ENCODE measurements around the gene LRR1. TPM values are rescaled to one million over a fixed set of nuclear protein-coding genes. Genes with fewer than 3 reads are reported as not detected.

LRR1 gene
- total RNA-seq, 6 experiments from 2014 or later = 3.1 to 5.6 (median 4.3) TPM

GRCh38 chr14:49634547-49635334 is 36.0 kb downstream of the LRR1 start, which contains the start of gene DNAAF2:
DNAAF2 (minus strand) TSS chr14:49635244; CDS start chr14:49635149, 95 bp downstream.
- TF ChIP-seq POLR2A (IDR thresholded peaks at IDR 0.05) (no peak), CTCF (IDR thresholded peaks at IDR 0.05) (peak in 2 of 4 donors; percentile 3 to 14)
- Histone ChIP-seq H3K27ac (peak within 1 kb of the TSS; percentile 91 to 97 (median 95)), H3K4me3 (peak within 1 kb of the TSS; percentile 92 to 97 (median 95)), H3K27me3 (no peaks in the 10 kb centered on the region), H3K9me3 (no peaks in the 10 kb centered on the region), H3K36me3 (peaks cover 0 to 6% (median 2%) of the 10 kb centered on the region in 4 donors), H3K4me1 (peaks cover 0 to 43% (median 1%) of the 10 kb centered on the region in 4 donors)
- DNase-seq (peak; percentile 66 to 74 (median 68)), ATAC-seq (peak; percentile 38 to 59 (median 48))
- 0% methylated on average over 6 of the region's 80 CpGs for WGBS (ENCODE audit: insufficient coverage, low coverage, low lambda C conversion rate, missing lambda C conversion rate)
- intact Hi-C loops (cut with DNase I) = loop anchor here in 1 of 2 donors (10.0 kb wide), 1 partner anchor 130 kb away; the partner anchor contains the start of gene KLHDC2

GRCh38 chr14:49636866-49637265 is 38.1 kb downstream of the LRR1 start:
- no peak for DNase-seq
- intact Hi-C loops (cut with DNase I) = loop anchor here in 1 of 2 donors (10.0 kb wide), 1 partner anchor 128 kb away; the partner anchor contains the start of gene KLHDC2
- Histone ChIP-seq H3K27ac (peak overlapping the region in 1 of 3 donors; percentile 97), H3K4me1 (peaks cover 0 to 48% (median 11%) of the 10 kb centered on the region in 4 donors), H3K36me3 (peaks cover 0 to 6% (median 2%) of the 10 kb centered on the region in 4 donors), H3K4me3 (no peak overlapping the region), H3K9me3 (no peaks in the 10 kb centered on the region), H3K27me3 (no peaks in the 10 kb centered on the region)
- TF ChIP-seq CTCF (IDR thresholded peaks at IDR 0.05) (no peak), POLR2A (IDR thresholded peaks at IDR 0.05) (no peak)
- 86% methylated on average over 1 of the region's 1 CpG for WGBS (ENCODE audit: insufficient coverage, low coverage, low lambda C conversion rate, missing lambda C conversion rate)
- ATAC-seq = no peak

GRCh38 chr14:49637534-49638078 is 38.9 kb downstream of the LRR1 start:
- H3K4me1 ChIP-seq = peaks cover 0 to 47% (median 12%) of the 10 kb centered on the region in 4 donors
- H3K36me3 ChIP-seq = peaks cover 0 to 6% (median 2%) of the 10 kb centered on the region in 4 donors
- no peaks in the 10 kb centered on the region for H3K27me3 ChIP-seq
- H3K4me3 ChIP-seq = no peak overlapping the region
- DNase-seq (no peak), ATAC-seq (no peak)
- no peaks in the 10 kb centered on the region for H3K9me3 ChIP-seq
- WGBS (ENCODE audit: insufficient coverage, low coverage, low lambda C conversion rate, missing lambda C conversion rate) = 93% methylated on average over 3 of the region's 3 CpGs
- H3K27ac ChIP-seq = no peak overlapping the region
- intact Hi-C loops (cut with DNase I) = loop anchor here in 1 of 2 donors (10.0 kb wide), 1 partner anchor 127 kb away; the partner anchor contains the start of gene KLHDC2
- no peak for TF ChIP-seq CTCF (IDR thresholded peaks at IDR 0.05)
- TF ChIP-seq POLR2A (IDR thresholded peaks at IDR 0.05) = no peak

GRCh38 chr14:49640540-49641417 is 42.0 kb downstream of the LRR1 start:
- intact Hi-C loops (cut with DNase I) = loop anchor here in 1 of 2 donors (10.0 kb wide), 1 partner anchor 124 kb away; the partner anchor contains the start of gene KLHDC2
- Histone ChIP-seq H3K36me3 (peaks cover 0 to 6% (median 2%) of the 10 kb centered on the region in 4 donors), H3K4me3 (peak overlapping the region in 1 of 3 donors; percentile 2), H3K27ac (peak overlapping the region in 2 of 3 donors; percentile 78 to 86), H3K4me1 (peaks cover 0 to 56% (median 16%) of the 10 kb centered on the region in 4 donors), H3K27me3 (no peaks in the 10 kb centered on the region), H3K9me3 (no peaks in the 10 kb centered on the region)
- TF ChIP-seq POLR2A (IDR thresholded peaks at IDR 0.05) (no peak), CTCF (IDR thresholded peaks at IDR 0.05) (no peak)
- WGBS (ENCODE audit: insufficient coverage, low coverage, low lambda C conversion rate, missing lambda C conversion rate) = 31% methylated on average over 7 of the region's 7 CpGs
- ATAC-seq = peak; percentile 33 to 47 (median 38)
- no peak for DNase-seq
